GM23338 (cell line): ENCODE results near the gene AREL1. TPM values are rescaled to one million over a fixed set of nuclear protein-coding genes. Genes with fewer than 3 reads are reported as not detected.

Source experiments
- ATAC-seq: fragments of 200-7000 bp; cut with Tn5 transposase; 3 replicates; pipeline ENCODE4 v1.9.1; 2020
- DNase-seq: peaks from one replicate; pipeline ENCODE4 v3.0.0-alpha.2; 2015; ENCODE audit warnings: low spot score
- H2AFZ ChIP-seq: fragments of 200-600 bp; sonication (generic); 2 replicates; pipeline ENCODE4 v1.8.0; 2016; ENCODE audit warnings: antibody characterized with exemption, mild to moderate bottlenecking, moderate library complexity
- H3F3A ChIP-seq: fragments of 200-600 bp; sonication (generic); replicated peaks from 2 replicates; pipeline ENCODE4 v1.8.0; 2017; ENCODE audit warnings: antibody characterized with exemption, mixed run types, low read depth
- H3K27ac ChIP-seq: fragments of 200-600 bp; sonication (generic); 2 replicates; pipeline ENCODE4 v1.6.1; 2016; ENCODE audit warnings: low read depth
- H3K27me3 ChIP-seq: fragments of 200-600 bp; sonication (generic); 2 replicates; pipeline ENCODE4 v1.8.0; 2016; ENCODE audit warnings: mild to moderate bottlenecking, mixed run types, moderate library complexity; ENCODE audit not compliant: insufficient read depth
- H3K36me3 ChIP-seq: fragments of 200-600 bp; sonication (generic); 2 replicates; pipeline ENCODE4 v1.8.0; 2016; ENCODE audit warnings: mild to moderate bottlenecking; ENCODE audit not compliant: insufficient read depth
- H3K4me1 ChIP-seq: fragments of 200-600 bp; sonication (generic); 2 replicates; pipeline ENCODE4 v1.8.0; 2016; ENCODE audit warnings: mild to moderate bottlenecking, moderate library complexity; ENCODE audit not compliant: insufficient read depth
- H3K4me2 ChIP-seq: fragments of 200-600 bp; sonication (generic); 2 replicates; pipeline ENCODE4 v1.7.1; 2017; ENCODE audit warnings: mixed run types
- H3K4me3 ChIP-seq: fragments of 200-600 bp; sonication (generic); 2 replicates; pipeline ENCODE4 v1.6.1; 2016; ENCODE audit warnings: mixed run types
- H3K79me2 ChIP-seq: fragments of 200-600 bp; sonication (generic); replicated peaks from 2 replicates; pipeline ENCODE4 v1.8.0; 2017; ENCODE audit warnings: mild to moderate bottlenecking; ENCODE audit not compliant: insufficient read depth
- H3K9me2 ChIP-seq: fragments of 200-600 bp; sonication (generic); 2 replicates; pipeline ENCODE4 v1.8.0; 2017; ENCODE audit not compliant: insufficient read depth
- H4K20me1 ChIP-seq: fragments of 200-600 bp; sonication (generic); replicated peaks from 2 replicates; pipeline ENCODE4 v1.8.0; 2017; ENCODE audit warnings: mild to moderate bottlenecking; ENCODE audit not compliant: insufficient read depth
- H3K27ac Mint-ChIP-seq: 2 replicates; pipeline ENCODE4 v1.8.0; 2020; ENCODE audit warnings: inconsistent platforms, mild to moderate bottlenecking, moderate library complexity, mixed read lengths
- H3K27me3 Mint-ChIP-seq: 3 replicates; pipeline ENCODE4 v1.8.0; 2022; ENCODE audit warnings: low read depth, mild to moderate bottlenecking, moderate library complexity, mixed read lengths, inconsistent platforms; ENCODE audit not compliant: insufficient read depth, poor library complexity
- H3K36me3 Mint-ChIP-seq: 3 replicates; pipeline ENCODE4 v1.8.0; 2021; ENCODE audit warnings: low read depth, mild to moderate bottlenecking, inconsistent platforms, moderate library complexity, mixed read lengths
- H3K4me1 Mint-ChIP-seq: 3 replicates; pipeline ENCODE4 v1.8.0; 2020; ENCODE audit warnings: mild to moderate bottlenecking, inconsistent platforms, mixed read lengths
- H3K4me3 Mint-ChIP-seq: 3 replicates; pipeline ENCODE4 v1.8.0; 2021; ENCODE audit warnings: moderate library complexity, mild to moderate bottlenecking, inconsistent platforms, mixed read lengths
- H3K9me3 Mint-ChIP-seq: 3 replicates; pipeline ENCODE4 v1.8.0; 2020; ENCODE audit warnings: moderate library complexity, mild to moderate bottlenecking, inconsistent platforms, mixed read lengths
- CREB1 ChIP-seq: fragments of 250-450 bp; sonication (Bioruptor Pico); IDR thresholded peaks from 2 replicates; pipeline ENCODE4 v1.5.0; 2020; ENCODE audit warnings: low read depth, mild to moderate bottlenecking, moderate library complexity
- EZH2 ChIP-seq: fragments of 200-600 bp; sonication (generic); IDR thresholded peaks from one replicate; pipeline ENCODE4 v1.8.0; 2017; ENCODE audit warnings: antibody characterized with exemption, mild to moderate bottlenecking, low read depth; ENCODE audit not compliant: unreplicated experiment
- polyA plus RNA-seq: library from polyadenylated mRNA; unstranded; fragments of >200 nt; fragmentation: Nextera tagmentation; extraction: Ambion mirVana; gene quantifications from 2 replicates; pipeline ENCODE4 v1.2.1, GENCODE V29; 2016
- total RNA-seq: library from RNA; depleted of rRNA; stranded (reverse); fragments of >200 nt; shearing (Covaris generic); gene quantifications from 2 replicates; pipeline ENCODE4 v1.2.3, GENCODE V29; 2014
- TF ChIP-seq, protein P1 (sequence below), 2 experiments: fragments of 200-600 bp in 1 of 2; sonication (generic) in 1 of 2; conservative IDR thresholded peaks; 2 replicates each; pipeline versions ENCODE4 v1.5.1 to v1.6.1; 2016 to 2017; ENCODE audit warnings: antibody characterized with exemption in 2 of 2, low read depth in 2 of 2, mild to moderate bottlenecking in 2 of 2, moderate library complexity in 1 of 2
- TF ChIP-seq, protein P2 (sequence below): IDR thresholded peaks from one replicate; pipeline ENCODE4 v1.6.1; 2018; ENCODE audit warnings: antibody characterized with exemption; ENCODE audit not compliant: unreplicated experiment
- TF ChIP-seq, protein P3 (sequence below): IDR thresholded peaks from 2 replicates; pipeline ENCODE4 v1.6.1; 2016; ENCODE audit warnings: antibody characterized with exemption

AREL1 gene
- total and polyA plus RNA-seq, 2 experiments from 2014 or later: 7.5 to 23.6 TPM

DNA sequence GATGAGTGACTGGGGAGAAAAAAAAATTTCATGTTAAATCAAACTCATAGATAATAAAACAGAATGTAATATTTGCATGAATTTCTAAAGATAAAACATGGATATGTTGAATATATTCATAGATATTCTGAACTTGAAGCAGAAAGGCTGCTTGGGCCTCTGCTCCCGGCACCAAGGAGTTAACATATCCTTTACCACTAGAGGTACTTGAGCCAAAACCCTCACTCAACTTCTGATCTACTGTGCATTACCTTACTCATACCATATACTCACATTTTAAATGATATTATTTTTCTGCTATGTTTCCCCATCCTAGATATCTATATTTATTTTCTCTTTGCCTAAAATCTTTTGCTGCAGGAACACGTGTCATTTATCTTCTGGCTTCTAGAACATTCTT lies 14.9 kb downstream of the AREL1 start:
- Histone ChIP-seq H4K20me1 (no peaks in the 10 kb centered on the region; the same call in 1 of the 2 replicates), H3K4me2 (no peak overlapping the region), H2AFZ (no peak overlapping the region), H3K27me3 (no peaks in the 10 kb centered on the region), H3K9me2 (no peaks in the 10 kb centered on the region), H3K4me1 (no peaks in the 10 kb centered on the region), H3K79me2 (peaks cover 78% of the 10 kb centered on the region), H3K36me3 (peaks cover 5% of the 10 kb centered on the region; the same call in 1 of the 2 replicates), H3K4me3 (no peak overlapping the region), H3K27ac (no peak overlapping the region), H3F3A (no peaks in the 10 kb centered on the region)
- peaks cover 24% of the 10 kb centered on the region for H3K9me3 Mint-ChIP-seq
- no peak for TF ChIP-seq EZH2
- TF ChIP-seq, protein P1, sequence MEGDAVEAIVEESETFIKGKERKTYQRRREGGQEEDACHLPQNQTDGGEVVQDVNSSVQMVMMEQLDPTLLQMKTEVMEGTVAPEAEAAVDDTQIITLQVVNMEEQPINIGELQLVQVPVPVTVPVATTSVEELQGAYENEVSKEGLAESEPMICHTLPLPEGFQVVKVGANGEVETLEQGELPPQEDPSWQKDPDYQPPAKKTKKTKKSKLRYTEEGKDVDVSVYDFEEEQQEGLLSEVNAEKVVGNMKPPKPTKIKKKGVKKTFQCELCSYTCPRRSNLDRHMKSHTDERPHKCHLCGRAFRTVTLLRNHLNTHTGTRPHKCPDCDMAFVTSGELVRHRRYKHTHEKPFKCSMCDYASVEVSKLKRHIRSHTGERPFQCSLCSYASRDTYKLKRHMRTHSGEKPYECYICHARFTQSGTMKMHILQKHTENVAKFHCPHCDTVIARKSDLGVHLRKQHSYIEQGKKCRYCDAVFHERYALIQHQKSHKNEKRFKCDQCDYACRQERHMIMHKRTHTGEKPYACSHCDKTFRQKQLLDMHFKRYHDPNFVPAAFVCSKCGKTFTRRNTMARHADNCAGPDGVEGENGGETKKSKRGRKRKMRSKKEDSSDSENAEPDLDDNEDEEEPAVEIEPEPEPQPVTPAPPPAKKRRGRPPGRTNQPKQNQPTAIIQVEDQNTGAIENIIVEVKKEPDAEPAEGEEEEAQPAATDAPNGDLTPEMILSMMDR (conservative IDR thresholded peaks at IDR 0.05; ENCODE audit: low read depth in 2 of 2): no peak
- no peak overlapping the region for H3K27ac Mint-ChIP-seq
- H3K4me3 Mint-ChIP-seq: no peak overlapping the region
- H3K4me1 Mint-ChIP-seq: no peaks in the 10 kb centered on the region
- H3K36me3 Mint-ChIP-seq: peaks cover 24% of the 10 kb centered on the region
- ATAC-seq: no peak
- no peak for DNase-seq
- H3K27me3 Mint-ChIP-seq: no peaks in the 10 kb centered on the region

DNA sequence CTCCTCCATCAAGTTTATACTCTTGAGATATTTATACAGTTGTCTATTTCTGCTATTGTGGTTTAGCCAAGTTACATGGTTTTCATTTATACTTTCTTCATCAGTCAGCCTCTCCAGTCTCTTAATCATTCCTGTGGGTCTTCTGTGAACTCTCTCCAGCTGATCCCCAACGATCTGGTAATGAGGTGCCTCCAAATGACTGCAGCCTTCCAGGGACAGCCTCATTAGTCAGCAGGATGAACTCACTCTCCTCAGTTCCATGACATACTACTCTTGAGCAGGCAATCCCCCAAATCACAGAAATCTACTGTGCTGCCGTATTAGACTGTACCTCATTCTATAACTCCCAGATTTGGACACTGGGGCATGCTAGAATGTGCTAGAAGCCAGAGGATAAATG lies 15.3 kb downstream of the AREL1 start:
- TF ChIP-seq, protein P1 (conservative IDR thresholded peaks at IDR 0.05; ENCODE audit: low read depth in 2 of 2): no peak
- TF ChIP-seq, protein P2, sequence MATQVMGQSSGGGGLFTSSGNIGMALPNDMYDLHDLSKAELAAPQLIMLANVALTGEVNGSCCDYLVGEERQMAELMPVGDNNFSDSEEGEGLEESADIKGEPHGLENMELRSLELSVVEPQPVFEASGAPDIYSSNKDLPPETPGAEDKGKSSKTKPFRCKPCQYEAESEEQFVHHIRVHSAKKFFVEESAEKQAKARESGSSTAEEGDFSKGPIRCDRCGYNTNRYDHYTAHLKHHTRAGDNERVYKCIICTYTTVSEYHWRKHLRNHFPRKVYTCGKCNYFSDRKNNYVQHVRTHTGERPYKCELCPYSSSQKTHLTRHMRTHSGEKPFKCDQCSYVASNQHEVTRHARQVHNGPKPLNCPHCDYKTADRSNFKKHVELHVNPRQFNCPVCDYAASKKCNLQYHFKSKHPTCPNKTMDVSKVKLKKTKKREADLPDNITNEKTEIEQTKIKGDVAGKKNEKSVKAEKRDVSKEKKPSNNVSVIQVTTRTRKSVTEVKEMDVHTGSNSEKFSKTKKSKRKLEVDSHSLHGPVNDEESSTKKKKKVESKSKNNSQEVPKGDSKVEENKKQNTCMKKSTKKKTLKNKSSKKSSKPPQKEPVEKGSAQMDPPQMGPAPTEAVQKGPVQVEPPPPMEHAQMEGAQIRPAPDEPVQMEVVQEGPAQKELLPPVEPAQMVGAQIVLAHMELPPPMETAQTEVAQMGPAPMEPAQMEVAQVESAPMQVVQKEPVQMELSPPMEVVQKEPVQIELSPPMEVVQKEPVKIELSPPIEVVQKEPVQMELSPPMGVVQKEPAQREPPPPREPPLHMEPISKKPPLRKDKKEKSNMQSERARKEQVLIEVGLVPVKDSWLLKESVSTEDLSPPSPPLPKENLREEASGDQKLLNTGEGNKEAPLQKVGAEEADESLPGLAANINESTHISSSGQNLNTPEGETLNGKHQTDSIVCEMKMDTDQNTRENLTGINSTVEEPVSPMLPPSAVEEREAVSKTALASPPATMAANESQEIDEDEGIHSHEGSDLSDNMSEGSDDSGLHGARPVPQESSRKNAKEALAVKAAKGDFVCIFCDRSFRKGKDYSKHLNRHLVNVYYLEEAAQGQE: no peak
- no peak for TF ChIP-seq CREB1 (CRISPR knock-in tag)
- TF ChIP-seq, protein P3, sequence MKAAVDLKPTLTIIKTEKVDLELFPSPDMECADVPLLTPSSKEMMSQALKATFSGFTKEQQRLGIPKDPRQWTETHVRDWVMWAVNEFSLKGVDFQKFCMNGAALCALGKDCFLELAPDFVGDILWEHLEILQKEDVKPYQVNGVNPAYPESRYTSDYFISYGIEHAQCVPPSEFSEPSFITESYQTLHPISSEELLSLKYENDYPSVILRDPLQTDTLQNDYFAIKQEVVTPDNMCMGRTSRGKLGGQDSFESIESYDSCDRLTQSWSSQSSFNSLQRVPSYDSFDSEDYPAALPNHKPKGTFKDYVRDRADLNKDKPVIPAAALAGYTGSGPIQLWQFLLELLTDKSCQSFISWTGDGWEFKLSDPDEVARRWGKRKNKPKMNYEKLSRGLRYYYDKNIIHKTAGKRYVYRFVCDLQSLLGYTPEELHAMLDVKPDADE: no peak
- Histone ChIP-seq H3K36me3 (peaks cover 1% of the 10 kb centered on the region; the same call in 1 of the 2 replicates), H3K4me3 (no peak overlapping the region), H3K79me2 (peaks cover 78% of the 10 kb centered on the region), H3K27me3 (no peaks in the 10 kb centered on the region), H3K4me1 (no peaks in the 10 kb centered on the region), H3K27ac (no peak overlapping the region), H4K20me1 (no peaks in the 10 kb centered on the region; the same call in 1 of the 2 replicates), H3F3A (no peaks in the 10 kb centered on the region), H3K4me2 (no peak overlapping the region), H3K9me2 (no peaks in the 10 kb centered on the region), H2AFZ (no peak overlapping the region)
- ATAC-seq (no peak), DNase-seq (no peak)
- Mint-ChIP-seq H3K9me3 (peaks cover 20% of the 10 kb centered on the region), H3K36me3 (peaks cover 20% of the 10 kb centered on the region), H3K27ac (no peak overlapping the region), H3K4me1 (no peaks in the 10 kb centered on the region), H3K27me3 (no peaks in the 10 kb centered on the region), H3K4me3 (no peak overlapping the region)
